ENCODE results near the gene RFX5. TPM values are rescaled to one million over a fixed set of nuclear protein-coding genes. Genes with fewer than 3 reads are reported as not detected.
A peak's percentile ranks its signal among the peaks of the same experiment; 100 is the strongest.
"Not testable (repeated sequence)": the region's sequence is repeated elsewhere in the genome, so short reads cannot be mapped to it uniquely, and the experiment has no call there.

RFX5 gene
- total RNA-seq, result 21.0 TPM
- long read RNA-seq, transcript RFX5-215 (11 exons, 2,355 nt), result major isoform, 16 of 47 reads
- long read RNA-seq, partial matches to known transcripts, result 19 of 47 reads
- long read RNA-seq, other reads (novel, unspliced or antisense), result 8 of 47 reads

- TF ChIP-seq CTCF (IDR thresholded peaks at IDR 0.05; ENCODE audit: borderline replicate concordance), result no peak
- H3K4me1 ChIP-seq, result peaks cover 21% of the 10 kb centered on the region
- H3K27ac ChIP-seq (replicated peaks), result peak within 1 kb of the TSS; percentile 93
- peaks cover 13% of the 10 kb centered on the region for H3K9me3 ChIP-seq (replicated peaks)
- intact Hi-C loops (cut with micrococcal nuclease), result no loop called here
- peak within 1 kb of the TSS; percentile 84 for H3K4me3 ChIP-seq
- H3K27me3 ChIP-seq (ENCODE audit: low read depth), result no peaks in the 10 kb centered on the region
- peaks cover 30% of the 10 kb centered on the region for H3K36me3 ChIP-seq
- peak; percentile 91 for DNase-seq
Measured at GRCh38 chr1:151346769-151347522, at the start of gene RFX5. Gene RFX5, minus strand, starts transcription at chr1:151347252. Its CDS starts 932 bp downstream, at chr1:151346320.

GRCh38 chr1:151396265-151396664 lies 49.2 kb upstream of the RFX5 start:
- not testable (repeated sequence) for DNase-seq

GRCh38 chr1:151393583-151393982 lies 46.5 kb upstream of the RFX5 start:
- no peaks in the 10 kb centered on the region for H3K36me3 ChIP-seq
- no peak overlapping the region for H3K4me3 ChIP-seq
- TF ChIP-seq CTCF (IDR thresholded peaks at IDR 0.05; ENCODE audit: borderline replicate concordance), result no peak
- no peaks in the 10 kb centered on the region for H3K4me1 ChIP-seq
- H3K9me3 ChIP-seq (replicated peaks), result peaks cover 4% of the 10 kb centered on the region
- no peaks in the 10 kb centered on the region for H3K27me3 ChIP-seq (ENCODE audit: low read depth)
- intact Hi-C loops (cut with micrococcal nuclease), result no loop called here
- no peak for DNase-seq
- H3K27ac ChIP-seq (replicated peaks), result no peak overlapping the region

More at GRCh38 chr1:151396265-151396664, 49.2 kb upstream of the RFX5 start:
- intact Hi-C loops (cut with micrococcal nuclease); H3K27ac ChIP-seq (replicated peaks); H3K36me3 ChIP-seq; H3K9me3 ChIP-seq (replicated peaks); H3K4me3 ChIP-seq; H3K27me3 ChIP-seq (ENCODE audit: low read depth): not testable (repeated sequence)
- peaks cover 18% of the 10 kb centered on the region for H3K4me1 ChIP-seq

- TF ChIP-seq CTCF (IDR thresholded peaks at IDR 0.05; ENCODE audit: borderline replicate concordance), result no peak
- intact Hi-C loops (cut with micrococcal nuclease), result no loop called here
- no peak overlapping the region for H3K27ac ChIP-seq (replicated peaks)
- H3K9me3 ChIP-seq (replicated peaks), result peaks cover 4% of the 10 kb centered on the region
- DNase-seq, result no peak
- no peaks in the 10 kb centered on the region for H3K36me3 ChIP-seq
- H3K4me3 ChIP-seq, result no peak overlapping the region
- H3K27me3 ChIP-seq (ENCODE audit: low read depth), result no peaks in the 10 kb centered on the region
- no peaks in the 10 kb centered on the region for H3K4me1 ChIP-seq
Measured at GRCh38 chr1:151391079-151391563, 44.1 kb upstream of the RFX5 start.

- H3K27ac ChIP-seq (replicated peaks); H3K27me3 ChIP-seq (ENCODE audit: low read depth); H3K4me1 ChIP-seq; H3K4me3 ChIP-seq; DNase-seq; H3K9me3 ChIP-seq (replicated peaks); H3K36me3 ChIP-seq; intact Hi-C loops (cut with micrococcal nuclease): not testable (repeated sequence)
Measured at GRCh38 chr1:151390221-151391078, 43.4 kb upstream of the RFX5 start.

- Histone ChIP-seq H3K4me1 (no peaks in the 10 kb centered on the region), H3K36me3 (no peaks in the 10 kb centered on the region), H3K9me3 (replicated peaks) (no peaks in the 10 kb centered on the region), H3K4me3 (no peak overlapping the region), H3K27ac (replicated peaks) (no peak overlapping the region), H3K27me3 (ENCODE audit: low read depth) (no peaks in the 10 kb centered on the region)
- no peak for TF ChIP-seq CTCF (IDR thresholded peaks at IDR 0.05; ENCODE audit: borderline replicate concordance)
- no peak for DNase-seq
- intact Hi-C loops (cut with micrococcal nuclease), result no loop called here
Measured at GRCh38 chr1:151386002-151386401, 39.0 kb upstream of the RFX5 start.

All from left ventricle myocardium inferior (tissue), 1 donor.